Effector CD8-positive, alpha-beta T cell (primary cell): ENCODE results near the gene UMOD.
"Not testable (repeated sequence)": the region's sequence is repeated elsewhere in the genome, so short reads cannot be mapped to it uniquely, and the experiment has no call there.

Experiments used
- DNase-seq: peaks from one replicate; lab custom pipeline; 2025; lab: John Stamatoyannopoulos, UW

The UMOD gene

DNA sequence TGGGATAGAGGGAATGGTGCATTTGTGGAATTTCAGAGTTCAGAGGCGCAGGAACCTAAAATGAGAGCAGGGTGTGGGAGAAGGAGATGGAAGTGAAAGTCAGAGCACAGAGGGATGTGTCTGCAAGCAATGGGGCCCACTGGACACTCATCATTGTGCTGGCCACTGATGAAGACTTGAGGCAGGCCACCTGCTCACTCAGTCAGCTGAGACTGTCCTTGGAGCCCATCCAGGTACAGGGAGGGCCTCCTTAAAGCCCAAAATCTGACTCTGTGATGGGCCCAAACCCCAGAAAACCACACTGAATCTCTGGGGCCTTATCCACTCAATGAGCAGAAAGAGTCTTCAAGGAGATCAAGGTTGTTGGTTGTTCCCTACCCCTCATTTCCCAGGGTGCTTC, 30.8 kb downstream of the UMOD start:
- DNase-seq = no peak

DNA sequence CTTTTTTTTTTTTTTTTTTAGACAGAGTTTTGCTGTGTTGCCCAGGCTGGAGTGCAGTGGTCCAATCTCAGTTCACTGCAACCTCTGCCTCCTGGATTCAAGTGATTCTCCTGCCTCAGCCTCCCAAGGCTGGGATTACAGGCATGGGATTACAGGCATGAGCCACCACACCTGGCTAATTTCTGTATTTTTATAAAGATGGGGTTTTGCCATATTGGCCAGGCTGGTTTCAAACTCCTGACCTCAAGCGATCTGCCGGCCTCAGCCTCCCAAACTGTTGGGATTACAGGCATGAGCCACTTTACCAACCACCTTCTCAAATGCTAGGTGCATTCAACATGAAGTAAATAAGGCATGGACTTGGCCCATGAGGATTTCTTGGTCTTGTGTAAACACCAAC, 31.5 kb downstream of the UMOD start:
- not testable (repeated sequence) for DNase-seq

DNA sequence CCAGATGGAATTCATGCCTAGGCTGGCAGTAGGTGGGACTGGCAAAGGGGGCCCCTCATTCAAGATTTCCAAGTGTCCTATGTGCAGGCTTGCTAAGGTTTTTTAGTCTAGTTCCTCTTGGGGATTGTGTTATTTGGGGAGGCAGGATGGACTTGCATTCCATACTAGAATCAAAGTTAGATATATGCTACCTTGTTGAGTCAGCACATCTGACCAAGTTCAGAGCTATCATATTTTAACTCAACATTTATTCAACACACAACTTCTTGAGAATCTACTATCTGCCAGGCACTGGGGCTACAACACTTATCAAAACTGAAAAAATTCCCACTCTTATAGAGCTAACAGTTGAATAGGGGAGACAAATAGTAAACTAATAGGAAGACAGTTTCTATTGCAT, 31.9 kb downstream of the UMOD start:
- no peak for DNase-seq

DNA sequence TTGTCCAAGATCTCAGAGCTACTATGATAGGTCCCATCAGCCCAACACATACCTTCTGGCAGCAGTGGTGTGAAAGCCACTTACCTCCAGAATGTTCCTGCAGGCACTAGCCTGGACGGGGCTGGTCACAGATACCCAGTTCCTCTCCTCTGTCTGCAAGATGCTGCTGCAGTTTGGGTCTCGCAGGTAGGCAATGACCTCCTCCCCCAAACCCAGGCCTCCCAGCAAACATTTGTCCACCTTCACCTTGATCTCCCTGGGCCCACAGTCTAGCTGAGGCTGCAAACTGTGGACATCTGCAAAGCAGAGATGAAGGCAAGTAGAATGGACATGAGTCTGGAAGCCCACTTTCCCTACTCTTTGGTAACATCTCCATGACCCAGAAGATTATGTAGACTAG, 32.3 kb downstream of the UMOD start:
- no peak for DNase-seq

DNA sequence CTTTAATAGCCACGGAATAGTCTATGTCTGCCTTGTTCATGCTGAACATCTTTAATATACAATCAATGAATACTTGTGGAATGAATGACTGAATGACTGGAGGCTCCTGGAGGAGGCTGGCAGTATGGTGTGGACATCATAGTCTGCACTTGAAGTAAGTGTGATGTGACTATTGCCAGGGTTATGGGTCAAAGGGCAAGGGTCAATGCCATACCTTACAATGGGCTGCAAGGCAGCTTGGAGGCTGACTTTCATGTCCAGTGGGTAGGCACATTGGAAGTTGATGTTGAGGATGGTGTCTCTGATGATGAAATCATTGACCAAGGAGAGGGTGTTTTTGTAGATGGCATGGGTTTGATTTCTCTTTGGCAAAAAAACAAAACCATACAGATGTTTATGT, 33.1 kb downstream of the UMOD start:
- no peak for DNase-seq

DNA sequence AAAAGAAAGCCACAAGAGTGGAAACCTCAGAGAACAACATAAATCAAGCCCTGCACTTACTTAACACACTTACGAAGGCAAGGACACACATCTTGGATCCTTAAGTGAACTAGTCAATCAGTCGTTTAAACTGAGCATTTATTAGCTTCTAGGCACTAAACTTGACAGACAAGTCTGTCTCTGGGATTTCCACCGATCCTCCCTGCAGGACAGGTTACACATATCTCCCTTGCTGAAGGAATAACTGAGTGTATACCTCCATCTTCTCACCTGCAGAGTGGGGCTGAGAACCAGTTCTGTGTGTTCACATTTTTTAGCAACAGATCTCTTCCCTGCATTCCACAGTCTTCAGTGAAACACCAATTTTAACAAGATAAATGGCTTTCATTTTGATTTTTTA, 34.1 kb downstream of the UMOD start:
- no peak for DNase-seq

DNA sequence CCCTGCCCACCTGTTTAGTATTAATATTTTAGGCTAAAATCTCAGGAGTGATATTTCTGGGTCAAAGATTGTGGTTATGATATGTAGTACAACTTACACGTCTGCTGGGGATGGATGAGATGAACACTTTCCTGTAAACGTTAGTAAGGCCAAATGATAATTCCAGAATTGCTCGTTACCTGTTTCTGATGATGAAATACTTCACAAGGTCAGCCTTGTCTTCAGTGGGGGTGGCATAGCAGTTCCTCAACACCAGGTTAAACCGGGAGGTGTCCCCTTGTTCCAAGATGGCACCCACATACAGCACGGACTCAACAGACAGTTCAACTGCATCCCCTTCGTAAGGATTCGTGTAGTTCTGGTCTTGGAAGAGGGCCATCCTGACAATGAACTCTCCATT, 34.5 kb downstream of the UMOD start:
- no peak for DNase-seq

DNA sequence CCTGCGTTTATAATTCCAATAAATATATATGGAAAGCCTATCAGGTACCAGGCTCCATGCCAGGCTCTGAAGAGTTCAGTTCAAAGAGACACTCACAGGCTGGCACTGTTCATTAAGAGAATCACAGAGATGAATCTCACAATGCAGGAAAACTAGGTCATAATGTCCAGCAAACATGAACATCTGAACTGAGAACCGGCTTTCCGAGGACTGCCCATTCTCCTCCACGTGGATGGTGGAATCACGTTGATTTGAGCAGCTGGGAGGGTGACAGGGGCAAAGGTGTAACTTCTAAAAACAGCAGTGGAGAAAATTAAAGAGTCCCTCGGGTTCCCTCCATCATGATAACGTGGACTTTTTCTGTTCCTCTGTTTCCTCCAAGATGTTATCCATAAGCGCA, 35.4 kb downstream of the UMOD start:
- DNase-seq = no peak

DNA sequence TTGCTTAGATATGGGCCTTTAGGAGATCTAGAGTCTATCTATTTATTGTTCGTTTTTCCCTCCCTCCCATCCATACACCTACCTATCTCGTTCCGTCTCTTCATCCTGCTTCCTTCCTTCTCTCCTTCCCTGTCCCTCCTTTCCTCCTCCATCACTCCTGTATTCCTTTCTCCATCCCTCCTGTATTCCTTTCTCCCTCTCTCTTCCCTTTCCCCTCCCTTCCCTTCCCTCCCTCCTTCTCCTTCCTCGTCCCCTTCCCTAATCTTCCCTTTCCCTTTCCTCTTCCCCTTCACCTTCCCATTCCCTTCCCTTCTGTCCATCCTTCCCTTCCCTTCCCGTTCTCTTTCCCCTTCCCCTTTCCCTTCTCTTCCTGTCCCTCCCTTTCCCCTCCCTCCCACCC, 35.8 kb downstream of the UMOD start:
- no peak for DNase-seq

DNA sequence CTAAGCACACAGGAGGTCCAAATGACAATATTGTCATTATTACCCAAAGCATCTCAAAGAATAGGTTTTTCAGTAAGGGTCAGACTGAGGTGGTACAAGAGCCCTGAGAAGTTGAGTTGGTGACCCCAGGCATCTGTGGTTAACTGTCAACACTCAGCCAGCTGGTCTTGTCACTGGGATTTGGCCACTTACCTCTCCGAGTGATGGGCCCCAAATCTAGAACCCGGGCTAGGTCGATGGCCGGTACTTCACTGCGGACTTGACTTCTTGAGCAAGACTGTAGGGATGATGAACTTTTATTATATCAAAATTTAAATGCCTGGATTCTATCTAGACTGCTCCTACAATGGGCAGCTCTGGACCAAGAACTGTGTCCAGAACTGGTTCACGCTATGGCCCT, 36.8 kb downstream of the UMOD start:
- no peak for DNase-seq

DNA sequence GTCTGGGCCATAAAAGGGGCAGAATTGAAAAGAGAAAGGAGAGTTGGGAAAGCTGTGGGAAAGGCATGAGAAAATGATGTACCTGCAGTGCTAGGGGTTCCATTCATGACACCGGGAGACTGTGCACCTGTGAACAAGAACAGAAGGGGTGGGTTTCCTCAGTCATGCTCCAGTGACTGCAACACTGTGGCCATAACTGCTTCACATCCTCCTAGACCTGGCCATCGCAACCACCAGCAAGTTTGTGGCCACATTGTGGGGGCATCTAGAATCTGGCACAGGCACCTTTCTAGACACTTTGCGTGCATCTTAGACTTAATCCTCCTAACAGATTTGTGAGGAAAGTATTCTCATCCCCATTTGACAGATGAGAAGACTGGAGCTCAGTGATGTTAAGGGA, 37.9 kb downstream of the UMOD start:
- no peak for DNase-seq

DNA sequence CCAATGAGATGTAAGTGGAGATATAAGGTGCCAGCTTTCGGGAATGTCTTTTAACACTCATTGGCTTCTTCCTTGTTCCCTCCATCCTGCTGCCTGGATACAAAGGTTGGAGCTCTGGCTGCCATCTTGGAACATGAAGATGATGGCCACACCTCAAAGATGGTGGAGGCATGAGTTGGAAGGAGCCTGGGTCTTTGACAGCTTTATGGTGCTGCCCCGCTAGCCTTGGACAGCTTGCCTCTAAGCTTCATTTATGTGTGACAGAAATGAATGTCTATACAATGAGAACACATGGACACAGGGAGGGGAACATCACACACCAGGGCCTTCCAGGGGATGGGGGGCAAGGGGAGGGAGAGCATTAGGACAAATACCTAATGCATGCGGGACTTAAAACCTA, 38.8 kb downstream of the UMOD start:
- DNase-seq = no peak

DNA sequence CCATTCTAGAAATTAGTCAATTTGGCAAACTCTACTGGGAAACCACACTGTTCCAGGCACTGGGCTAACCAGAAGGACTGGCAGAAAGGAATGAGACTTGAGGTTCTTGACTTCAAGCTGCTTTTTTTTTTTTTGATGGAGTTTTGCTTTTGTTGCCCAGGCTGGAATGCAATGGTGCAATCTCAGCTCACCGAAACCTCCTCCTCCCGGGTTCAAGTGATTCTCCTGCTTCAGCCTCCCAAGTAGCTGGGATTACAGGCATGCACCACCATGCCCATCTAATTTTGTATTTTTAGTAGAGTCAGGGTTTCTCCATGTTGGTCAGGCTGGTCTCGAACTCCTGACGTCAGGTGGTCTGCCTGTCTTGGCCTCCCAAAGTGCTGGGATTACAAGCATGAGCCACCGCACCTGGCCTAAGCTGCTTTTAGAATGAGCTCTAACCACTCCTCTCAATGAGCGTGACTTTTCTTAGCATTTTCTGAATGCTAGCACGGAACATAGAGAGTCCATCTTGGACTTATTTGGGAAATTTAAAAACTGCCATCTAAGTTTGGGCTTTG, 39.9 kb downstream of the UMOD start:
- DNase-seq = not testable (repeated sequence)

DNA sequence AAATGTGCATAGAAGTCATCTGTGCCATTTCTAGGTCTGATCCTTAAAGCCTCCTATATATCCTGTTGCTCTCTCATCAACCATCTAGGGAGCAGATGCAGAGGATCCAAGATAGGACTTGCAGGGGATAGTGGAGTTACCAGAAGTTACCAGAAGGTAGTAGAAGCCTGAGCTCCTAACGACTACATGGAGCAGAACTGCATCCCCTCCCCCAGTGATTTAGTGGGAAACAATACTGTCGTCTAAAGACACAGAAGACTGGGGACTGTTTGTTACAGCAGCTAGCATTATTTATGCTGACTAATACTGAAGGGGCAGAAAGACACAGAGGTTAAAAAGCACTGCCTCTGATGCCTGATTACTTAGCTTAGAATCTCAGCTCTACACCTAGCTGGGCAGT, 41.0 kb downstream of the UMOD start:
- DNase-seq = no peak

DNA sequence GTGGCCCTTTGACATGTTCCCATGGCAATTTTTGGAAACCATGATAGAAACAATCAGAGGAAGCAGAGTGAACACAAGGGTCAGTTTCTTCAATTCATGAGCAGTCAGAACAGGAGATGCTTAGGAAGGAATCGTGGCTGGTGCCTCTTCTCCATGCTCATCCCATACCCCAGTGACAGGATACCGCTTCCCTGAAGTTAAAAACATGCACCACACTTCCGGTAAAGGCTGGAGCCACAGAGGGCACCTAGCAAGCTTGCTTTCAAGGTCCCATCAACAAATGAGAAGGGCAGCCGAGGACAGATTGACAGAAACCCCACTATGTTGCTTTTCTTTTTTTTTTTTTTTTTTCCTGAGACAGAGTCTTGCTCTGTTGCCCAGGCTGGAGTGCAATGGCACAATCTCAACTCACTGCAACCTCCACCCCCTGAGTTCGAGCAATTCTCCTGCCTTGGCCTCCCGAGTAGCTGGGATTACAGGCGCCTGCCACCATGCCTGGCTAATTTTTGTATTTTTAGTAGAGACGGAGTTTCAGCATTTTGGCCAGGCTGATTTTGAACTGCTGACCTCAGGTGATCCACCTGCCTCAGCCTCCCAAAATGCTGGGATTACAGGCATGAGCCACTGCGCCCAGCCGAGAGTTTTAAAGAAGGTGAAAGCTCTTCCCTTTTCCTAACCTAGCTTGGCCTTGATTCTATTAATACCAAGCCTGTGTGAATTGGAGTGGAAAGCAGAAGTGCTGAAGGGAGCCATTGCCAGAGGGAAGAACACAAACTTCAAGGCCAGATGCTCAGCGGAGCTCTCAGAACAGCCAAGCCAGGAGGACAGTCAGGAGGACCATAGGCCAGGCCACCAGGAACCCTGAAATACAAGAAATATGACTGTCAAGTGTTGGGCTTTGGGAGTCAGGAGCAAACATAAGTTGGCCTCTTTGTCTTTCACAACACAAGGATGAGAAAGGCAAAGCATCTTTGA, 41.8 kb downstream of the UMOD start:
- no peak for DNase-seq

DNA sequence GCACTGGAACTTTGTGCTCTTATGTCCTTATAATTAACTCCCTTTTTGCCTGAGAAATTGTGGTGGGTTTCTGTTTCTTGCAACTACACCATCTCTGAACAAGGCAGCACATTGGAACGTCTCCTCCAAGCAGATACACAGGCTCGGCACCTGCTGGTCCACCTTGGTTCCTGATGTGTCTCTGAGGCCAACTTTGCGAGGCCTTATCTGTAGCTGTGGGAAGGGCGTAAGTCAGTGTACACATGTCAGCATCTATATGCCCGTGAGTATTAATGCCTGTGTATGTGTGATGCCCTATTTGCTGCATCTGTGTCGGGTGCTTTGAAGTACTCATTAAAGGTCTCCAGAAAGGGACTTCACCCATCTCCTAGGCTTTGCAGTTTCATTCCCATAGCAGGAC, 42.7 kb downstream of the UMOD start:
- no peak for DNase-seq

DNA sequence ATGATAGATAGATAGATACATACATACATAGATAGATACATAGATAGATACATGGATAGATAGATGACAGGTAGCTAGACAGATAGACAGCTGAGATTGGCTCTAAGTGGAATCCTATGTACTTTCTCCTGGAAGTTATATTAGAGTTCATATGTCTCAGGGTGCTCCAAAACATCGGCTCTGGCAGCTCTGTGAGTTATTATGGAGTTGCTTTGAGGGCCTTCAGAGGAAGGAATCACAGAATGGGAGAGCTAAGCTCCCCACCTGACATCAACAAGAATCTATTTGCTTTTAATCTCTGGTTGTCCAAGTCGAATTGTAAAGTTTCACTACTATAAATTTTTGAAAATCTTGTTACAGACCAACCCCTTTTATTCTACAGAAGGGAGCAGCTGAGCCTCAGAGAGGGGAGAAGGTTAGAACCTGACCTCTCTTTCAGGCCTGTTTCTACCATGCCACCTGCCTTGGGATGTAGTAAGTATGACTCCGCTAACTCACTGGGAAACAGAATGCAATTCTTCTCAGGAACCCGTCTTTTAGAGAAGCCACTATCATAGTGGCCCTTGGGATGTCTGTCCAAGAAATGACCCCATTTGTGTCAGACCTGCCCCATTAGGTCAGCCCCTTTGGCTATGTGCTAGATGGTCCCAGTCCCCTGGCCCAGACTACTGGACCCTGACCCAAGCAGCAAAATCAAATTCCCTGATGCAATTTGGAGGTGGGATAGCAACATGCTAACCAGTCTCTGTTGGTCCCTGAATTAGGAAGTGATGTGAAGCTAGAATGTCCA, 43.5 kb downstream of the UMOD start:
- no peak for DNase-seq

DNA sequence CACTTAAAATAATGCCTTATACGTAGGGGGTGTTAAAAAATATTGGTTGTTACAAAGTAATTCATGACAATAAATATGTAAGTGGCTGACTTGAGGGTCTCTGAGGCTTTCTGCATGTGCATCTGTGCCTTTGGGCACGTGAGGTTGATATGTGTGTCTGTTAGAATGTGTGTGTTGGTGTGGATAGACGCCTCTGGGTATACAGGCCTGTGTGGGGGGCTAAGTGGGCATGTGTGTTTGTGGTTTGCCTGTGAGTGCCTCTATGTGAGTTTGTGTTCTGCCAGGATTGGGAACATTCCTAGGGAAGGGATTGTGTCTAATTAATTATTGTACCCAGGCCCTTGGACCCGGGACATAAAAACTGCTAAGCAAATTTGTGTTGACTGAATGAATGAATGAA, 44.2 kb downstream of the UMOD start:
- DNase-seq = no peak

DNA sequence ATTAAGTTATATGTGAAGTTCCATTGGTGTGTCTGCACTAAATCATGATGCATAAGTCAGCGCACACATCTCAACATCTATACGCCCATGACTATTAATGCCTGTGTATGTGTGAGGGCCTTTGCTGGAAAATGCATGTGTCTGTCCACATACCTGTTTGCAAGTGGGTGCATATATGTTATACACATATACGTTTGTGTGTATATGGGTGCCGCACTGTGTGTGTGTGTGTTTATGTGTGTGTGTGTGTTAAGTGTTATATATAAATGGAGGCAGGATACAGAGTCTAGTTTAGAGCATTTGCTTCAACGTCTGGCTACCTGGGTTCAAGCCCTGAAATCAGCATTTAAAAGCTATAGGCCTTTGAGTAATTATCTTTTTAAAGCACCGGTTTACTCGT, 44.7 kb downstream of the UMOD start:
- DNase-seq = no peak

DNA sequence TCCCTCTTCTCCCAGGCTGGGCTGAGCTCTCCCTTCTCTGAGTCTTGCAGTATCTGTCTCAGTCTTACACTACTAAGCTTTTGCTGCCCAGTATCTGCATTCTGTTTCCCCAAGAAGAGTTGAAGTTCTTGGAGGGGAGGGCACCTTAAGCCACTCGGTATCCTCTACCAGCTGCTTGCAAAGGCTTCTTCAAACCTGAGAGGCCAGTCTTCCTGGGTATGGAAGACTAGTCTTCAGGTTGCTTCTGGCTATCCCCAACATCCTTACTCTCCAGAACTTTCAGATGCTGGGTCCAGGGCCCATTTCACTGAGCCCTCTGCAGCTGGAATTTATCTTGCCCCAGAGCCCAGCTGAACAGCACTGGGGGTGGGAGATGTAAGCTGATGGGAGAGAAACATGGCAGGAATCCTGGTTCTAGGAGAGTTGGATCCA, 45.3 kb downstream of the UMOD start:
- no peak for DNase-seq

DNA sequence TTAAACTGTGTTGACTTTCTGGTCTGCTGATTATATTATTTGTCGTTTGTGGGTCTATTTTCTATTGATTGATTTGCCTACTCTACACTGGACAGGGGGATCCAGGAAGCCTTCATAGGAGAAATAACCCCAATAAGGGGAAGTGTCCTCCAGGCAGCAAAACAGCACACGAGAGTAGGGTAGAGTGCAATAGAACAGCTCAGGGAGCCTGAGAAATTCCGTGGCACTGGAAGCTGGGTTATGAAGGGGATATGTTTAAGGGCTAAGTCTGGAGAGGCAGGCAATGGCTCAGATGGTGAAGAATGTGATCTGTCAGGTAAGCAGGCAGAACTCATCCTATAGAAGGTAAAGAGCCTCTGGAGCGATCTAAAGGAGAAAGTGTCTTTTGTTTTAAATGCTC, 46.1 kb downstream of the UMOD start:
- no peak for DNase-seq

DNA sequence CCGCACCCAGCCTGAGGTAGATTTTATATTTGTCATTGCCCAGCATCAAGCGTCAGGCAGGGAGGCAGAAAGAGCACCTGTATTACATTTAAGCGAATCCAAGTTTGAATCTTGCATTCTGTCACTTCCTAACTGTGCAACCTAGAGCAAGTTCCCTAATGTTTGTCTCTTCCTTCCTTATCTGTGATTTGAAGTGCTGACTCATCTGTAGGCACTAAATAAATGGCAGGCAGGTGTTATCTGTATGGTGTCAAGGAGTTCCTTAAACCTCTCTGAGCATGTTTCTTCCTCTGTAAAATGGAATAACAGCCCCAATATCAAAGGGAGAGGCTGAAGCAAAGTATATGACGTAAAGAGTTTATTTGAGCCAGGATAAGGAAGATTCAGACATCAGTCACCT, 49.5 kb downstream of the UMOD start:
- DNase-seq = no peak

DNA sequence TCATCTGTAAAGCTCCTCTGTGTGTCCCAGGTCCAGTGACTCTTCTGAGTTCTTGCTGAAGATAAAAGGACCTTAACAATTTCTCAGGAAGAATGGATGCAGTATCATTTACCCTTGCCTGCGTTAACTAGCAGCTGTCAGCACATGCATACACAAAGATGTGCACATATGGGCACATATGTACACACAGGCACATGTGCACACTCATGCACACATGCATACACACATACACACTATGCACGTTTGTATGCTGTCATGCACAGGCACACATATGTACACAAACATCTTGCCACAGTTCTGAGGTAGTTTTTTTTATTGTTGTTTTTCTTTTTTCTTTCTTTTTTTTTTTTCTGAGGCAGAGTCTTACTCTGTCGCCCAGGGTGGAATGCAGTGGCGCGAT, 50.1 kb downstream of the UMOD start:
- no peak for DNase-seq
